Right cardiac atrium (tissue), 5 donors: Measurements from ENCODE around the gene TENM4. TPM values are rescaled to one million over a fixed set of nuclear protein-coding genes. Genes with fewer than 3 reads are reported as not detected.

Experiments used
- ATAC-seq, 2 donors: fragments of 200-7000 bp; cut with Tn5 transposase; one replicate each; pipeline versions ENCODE4 v1.8.0 to v1.9.1; 2020; ENCODE audit warnings: moderate library complexity in 2 of 2, mild to moderate bottlenecking in 1 of 2
- DNase-seq, 3 donors: peaks; one replicate each; pipeline ENCODE4 v3.0.0-alpha.2; 2020
- H3K27ac ChIP-seq: one replicate; pipeline ENCODE4 v1.5.1; 2013; ENCODE audit warnings: mild to moderate bottlenecking, low read length, control low read depth, moderate library complexity
- H3K27me3 ChIP-seq: one replicate; pipeline ENCODE4 v1.6.1; 2013; ENCODE audit not compliant: control insufficient read depth, insufficient read depth
- H3K4me1 ChIP-seq: one replicate; pipeline ENCODE4 v1.6.1; 2013; ENCODE audit warnings: low read length; ENCODE audit not compliant: control insufficient read depth, insufficient read depth
- H3K4me3 ChIP-seq: one replicate; pipeline ENCODE4 v1.5.1; 2013; ENCODE audit warnings: low read length, control low read depth
- H3K9me3 ChIP-seq: one replicate; pipeline ENCODE4 v1.6.1; 2013; ENCODE audit warnings: low read length; ENCODE audit not compliant: control insufficient read depth
- WGBS: extraction: QIAGEN DNeasy Blood & Tissue Kit; methylation state at CpG from one replicate; pipeline ENCODE4 v1.1.7; 2013; 5-methylcytosine and 5-hydroxymethylcytosine counted together
- intact Hi-C, 4 donors: fragments of 100-400 bp; cut with DNase I; formaldehyde crosslinking; loops; one replicate each; pipeline versions ENCODE4 v1.11.0 to v1.14.0; 2022 to 2023
- polyA plus RNA-seq: library from polyadenylated mRNA; stranded (reverse); fragments of 200-250 nt; gene quantifications from one replicate; pipeline ENCODE4 v1.2.3, GENCODE V29; 2013
- total RNA-seq, 4 donors: library from RNA; stranded (reverse); fragmentation: NEBNext Ultra II Directional; extraction: Animal tissue kit (Norgen Biotek cat#: 25700); gene quantifications; one replicate each; pipeline ENCODE4 v1.2.1, GENCODE V29; 2021
- donor health status: healthy with polysubstance abuse.
- donor health status: DM: no; HTN: yes; CAD: no.
- donor health status: DM: no; HTN: no; CAD: no.
- donor health status: DM: no; HTN: yes; CAD: no; lungs with severe emphysema.
- donor health status: DM: yes; HTN: yes; CAD: no.

TENM4 gene
- total and polyA plus RNA-seq, 5 donors = 0.26 to 2.3 (median 0.71) TPM

GRCh38 chr11:79447038-79447786, 6.4 kb upstream of the TENM4 start:
- intact Hi-C loops = no loop called here
- Histone ChIP-seq H3K9me3 (no peaks in the 10 kb centered on the region), H3K4me3 (no peak overlapping the region), H3K27me3 (no peaks in the 10 kb centered on the region), H3K27ac (no peak overlapping the region), H3K4me1 (no peaks in the 10 kb centered on the region)
- ATAC-seq (no peak), DNase-seq (no peak)
- WGBS = 48% methylated on average over 5 of the region's 5 CpGs

- 41% methylated on average over 1 of the region's 1 CpG for WGBS
- no peak for ATAC-seq
- DNase-seq = no peak
- Histone ChIP-seq H3K27me3 (no peaks in the 10 kb centered on the region), H3K4me1 (no peaks in the 10 kb centered on the region), H3K9me3 (no peaks in the 10 kb centered on the region), H3K4me3 (no peak overlapping the region), H3K27ac (no peak overlapping the region)
- intact Hi-C loops = no loop called here
These were observed 4.1 kb upstream of the TENM4 start for GRCh38 chr11:79444923-79445322.

GRCh38 chr11:79441461-79441875, 638 bp upstream of the TENM4 start:
- intact Hi-C loops = no loop called here
- Histone ChIP-seq H3K27me3 (no peaks in the 10 kb centered on the region), H3K9me3 (no peaks in the 10 kb centered on the region), H3K4me1 (peaks cover 3% of the 10 kb centered on the region), H3K4me3 (no peak overlapping the region), H3K27ac (no peak overlapping the region)
- ATAC-seq (no peak), DNase-seq (no peak)
- WGBS = 21% methylated on average over 10 of the region's 10 CpGs

DNA sequence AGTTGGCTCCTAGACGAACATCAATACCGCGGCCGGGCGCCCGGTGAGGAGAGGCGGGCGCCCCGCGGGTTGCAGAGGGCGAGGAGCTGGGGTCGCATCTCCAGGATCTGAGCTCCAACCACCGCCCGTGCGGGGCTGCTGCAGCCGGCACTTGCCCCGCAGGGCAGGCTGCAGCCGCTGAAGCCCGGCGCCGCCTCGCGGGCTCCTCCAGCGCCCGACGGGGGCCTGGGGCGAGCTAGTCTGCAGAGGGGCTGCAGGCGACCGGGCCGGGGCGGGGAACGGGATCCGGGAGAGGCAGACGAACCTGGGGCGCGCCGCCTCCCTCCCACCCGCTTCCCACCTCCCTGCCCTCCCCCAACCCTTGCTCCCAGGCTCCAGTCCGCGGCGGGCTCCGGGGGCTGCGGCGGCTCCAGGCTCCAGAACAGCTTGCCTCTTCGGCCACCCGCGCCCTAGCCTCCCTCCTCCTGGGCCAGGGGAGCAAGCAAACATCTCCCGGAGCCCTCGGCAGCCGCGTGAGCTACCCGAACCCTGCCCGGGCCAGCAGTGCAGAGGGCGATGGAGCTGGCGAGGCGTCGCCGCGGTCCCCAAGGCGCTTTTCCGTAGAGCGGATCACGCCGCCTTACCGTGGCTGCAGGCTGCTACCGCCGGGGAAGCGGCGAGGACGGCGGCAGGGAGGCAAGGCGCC, 802 bp downstream of the TENM4 start:
- DNase-seq (peak in 2 of 3 donors; percentile 67), ATAC-seq (peak; percentile 18 to 25)
- H3K27me3 ChIP-seq = no peaks in the 10 kb centered on the region
- no peaks in the 10 kb centered on the region for H3K9me3 ChIP-seq
- under 1% methylated on average over 72 of the region's 72 CpGs for WGBS
- intact Hi-C loops = no loop called here
- peaks cover 3% of the 10 kb centered on the region for H3K4me1 ChIP-seq
- peak overlapping the region; percentile 74 for H3K4me3 ChIP-seq
- no peak overlapping the region for H3K27ac ChIP-seq

- no peak for DNase-seq
- 3% methylated on average over 24 of the region's 24 CpGs for WGBS
- Histone ChIP-seq H3K4me1 (peaks cover 3% of the 10 kb centered on the region), H3K9me3 (no peaks in the 10 kb centered on the region), H3K27ac (no peak overlapping the region), H3K27me3 (no peaks in the 10 kb centered on the region), H3K4me3 (peak overlapping the region; percentile 74)
- intact Hi-C loops = no loop called here
- no peak for ATAC-seq
These were observed 1.4 kb downstream of the TENM4 start for GRCh38 chr11:79439410-79439885.

DNA sequence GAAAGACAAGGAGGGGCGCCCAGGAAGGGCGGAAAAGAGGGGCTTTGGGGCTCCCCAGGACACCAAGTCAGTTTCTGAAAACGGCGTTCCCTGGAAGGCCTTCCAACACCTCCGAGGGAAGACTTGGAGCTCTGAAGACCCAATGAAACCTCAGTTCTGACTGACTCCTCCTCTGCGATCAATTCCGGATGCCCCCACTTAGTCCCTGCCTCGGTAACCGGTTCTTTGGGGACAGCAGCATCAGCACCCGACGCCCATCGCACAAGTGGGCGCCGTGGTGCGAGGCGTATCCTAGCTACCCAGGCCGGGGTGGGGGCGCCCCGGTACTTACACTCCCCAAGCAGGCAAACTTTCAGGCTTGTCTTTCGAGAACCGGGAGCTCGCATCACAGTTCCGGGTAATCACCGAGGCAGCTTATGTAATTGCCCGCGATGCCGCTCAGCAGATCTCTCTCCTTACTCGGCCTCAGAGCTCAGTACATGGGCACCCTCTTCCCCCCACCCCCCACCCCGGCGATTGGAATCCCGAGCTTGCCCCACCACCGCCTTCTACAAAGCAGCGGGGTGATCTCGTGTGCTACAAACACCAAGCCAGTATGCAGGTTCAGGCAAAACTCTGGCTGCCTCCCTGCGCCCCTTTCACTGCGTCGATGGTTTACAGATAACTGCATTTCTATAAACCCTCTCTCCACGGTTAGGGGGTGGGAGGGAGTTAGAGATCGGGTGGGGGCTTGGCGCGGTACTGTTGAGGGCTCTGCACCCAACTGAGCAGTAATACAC, 2.0 kb downstream of the TENM4 start:
- peak overlapping the region; percentile 74 for H3K4me3 ChIP-seq
- DNase-seq = peak in 2 of 3 donors; percentile 50 to 57
- no peak overlapping the region for H3K27ac ChIP-seq
- intact Hi-C loops = no loop called here
- H3K9me3 ChIP-seq = no peaks in the 10 kb centered on the region
- no peaks in the 10 kb centered on the region for H3K27me3 ChIP-seq
- peaks cover 3% of the 10 kb centered on the region for H3K4me1 ChIP-seq
- 3% methylated on average over 41 of the region's 41 CpGs for WGBS
- no peak for ATAC-seq

DNA sequence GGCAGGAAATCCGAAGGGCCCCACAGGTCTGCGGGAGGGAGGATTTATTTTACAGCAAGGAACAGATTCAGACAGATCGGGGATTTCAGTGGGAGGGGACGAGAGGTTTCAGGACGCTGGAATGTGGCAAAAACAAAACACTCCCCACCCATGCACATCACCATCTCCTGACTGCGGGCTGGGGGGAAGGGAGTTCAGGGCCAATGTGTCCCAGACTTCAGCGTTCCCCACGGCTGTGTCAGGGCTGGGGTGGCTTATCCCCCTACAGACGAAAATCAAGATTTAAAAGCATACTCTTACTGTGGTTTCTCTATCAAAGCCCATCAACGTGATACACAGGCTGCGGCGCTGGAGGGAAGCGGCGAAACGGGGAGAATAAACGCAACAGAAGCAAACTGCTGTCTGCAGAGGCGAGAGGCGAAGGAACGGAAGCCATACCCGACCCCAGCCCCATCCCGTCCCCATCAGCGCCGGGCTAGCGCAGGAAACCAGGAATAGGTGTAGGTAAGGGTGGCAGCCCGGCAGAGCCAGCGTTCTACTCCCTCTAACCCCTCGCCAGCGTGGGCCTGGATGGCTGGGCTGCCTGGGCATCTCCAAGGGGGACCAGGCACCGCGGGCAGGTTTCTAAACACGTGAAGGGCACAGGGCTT, 2.7 kb downstream of the TENM4 start:
- 3% methylated on average over 31 of the region's 31 CpGs for WGBS
- H3K4me1 ChIP-seq = peaks cover 3% of the 10 kb centered on the region
- H3K27ac ChIP-seq = no peak overlapping the region
- DNase-seq = peak in 2 of 3 donors; percentile 41 to 60
- H3K4me3 ChIP-seq = peak overlapping the region; percentile 74
- H3K9me3 ChIP-seq = no peaks in the 10 kb centered on the region
- no peak for ATAC-seq
- intact Hi-C loops = no loop called here
- no peaks in the 10 kb centered on the region for H3K27me3 ChIP-seq

DNA sequence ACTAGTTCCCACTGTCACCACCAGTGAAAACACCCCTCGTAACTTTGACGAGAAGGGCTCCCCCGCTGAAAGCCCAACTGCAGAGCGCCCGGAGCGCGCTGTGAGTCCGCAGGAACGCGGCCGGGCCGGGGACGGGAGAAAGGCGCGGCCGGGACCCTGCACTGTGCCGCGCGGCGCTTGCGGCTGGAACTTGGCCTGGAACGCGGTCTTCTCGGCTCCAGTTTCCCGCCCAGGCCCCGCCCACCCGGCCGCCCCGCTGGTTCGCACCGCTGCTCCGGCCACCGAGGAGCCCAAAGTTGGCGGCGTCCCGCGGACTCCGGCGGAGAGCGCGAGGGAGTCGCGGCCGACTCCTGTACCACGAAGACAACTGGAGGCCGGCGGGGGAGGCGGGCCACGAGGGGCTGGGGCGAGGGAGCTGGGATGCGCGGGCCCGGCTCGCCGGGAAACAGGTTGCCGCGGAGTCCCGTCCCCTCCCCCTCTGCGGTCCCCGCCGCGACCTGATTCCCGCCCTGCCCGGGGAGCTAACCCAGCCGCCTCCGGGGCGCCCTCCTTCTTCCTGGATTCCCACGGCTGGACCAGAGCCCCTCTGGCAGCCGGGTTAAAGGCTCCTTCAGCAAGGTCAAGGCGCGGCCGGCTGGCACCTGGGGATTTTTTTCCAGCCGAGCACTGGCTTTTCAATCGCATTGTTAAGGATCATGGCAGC, 3.4 kb downstream of the TENM4 start:
- intact Hi-C loops = no loop called here
- Histone ChIP-seq H3K9me3 (no peaks in the 10 kb centered on the region), H3K4me3 (peak overlapping the region; percentile 74), H3K27ac (no peak overlapping the region), H3K27me3 (no peaks in the 10 kb centered on the region), H3K4me1 (peaks cover 3% of the 10 kb centered on the region)
- DNase-seq (peak; percentile 71 to 90 (median 86)), ATAC-seq (peak; percentile 76 to 80)
- under 1% methylated on average over 74 of the region's 74 CpGs for WGBS

DNA sequence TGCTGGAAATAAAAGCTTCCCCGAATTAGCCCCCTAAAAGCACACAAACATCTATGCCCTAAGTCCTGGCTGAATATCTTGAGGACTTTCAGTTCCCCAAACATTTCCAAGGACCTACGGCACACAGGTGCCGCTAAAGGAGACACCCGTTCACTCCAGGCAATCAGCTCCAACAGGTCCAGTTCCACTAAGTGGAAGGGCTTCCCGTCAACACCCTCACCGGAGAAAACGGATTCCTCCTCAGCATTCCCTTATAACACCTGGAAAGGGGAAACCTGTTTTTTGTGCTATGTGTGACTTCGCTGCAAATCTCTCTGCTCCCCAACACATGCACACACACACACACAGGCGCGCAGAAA, 3.9 kb downstream of the TENM4 start:
- Histone ChIP-seq H3K4me3 (peak overlapping the region; percentile 74), H3K4me1 (peaks cover 3% of the 10 kb centered on the region), H3K27me3 (no peaks in the 10 kb centered on the region), H3K27ac (no peak overlapping the region), H3K9me3 (no peaks in the 10 kb centered on the region)
- no peak for DNase-seq
- intact Hi-C loops = no loop called here
- 22% methylated on average over 10 of the region's 10 CpGs for WGBS
- ATAC-seq = no peak

GRCh38 chr11:79434283-79434682, 6.5 kb downstream of the TENM4 start:
- intact Hi-C loops = no loop called here
- no peak overlapping the region for H3K27ac ChIP-seq
- no peak overlapping the region for H3K4me3 ChIP-seq
- H3K4me1 ChIP-seq = peaks cover 3% of the 10 kb centered on the region
- no peaks in the 10 kb centered on the region for H3K9me3 ChIP-seq
- no peaks in the 10 kb centered on the region for H3K27me3 ChIP-seq
- DNase-seq (no peak), ATAC-seq (no peak)
- WGBS = 61% methylated on average over 2 of the region's 2 CpGs
